ENCODE measurements around the gene EXOSC1. TPM values are rescaled to one million over a fixed set of nuclear protein-coding genes. Genes with fewer than 3 reads are reported as not detected.

EXOSC1 gene
- total and polyA plus RNA-seq, 4 donors, result 11.2 to 25.9 (median 14.5) TPM

DNA sequence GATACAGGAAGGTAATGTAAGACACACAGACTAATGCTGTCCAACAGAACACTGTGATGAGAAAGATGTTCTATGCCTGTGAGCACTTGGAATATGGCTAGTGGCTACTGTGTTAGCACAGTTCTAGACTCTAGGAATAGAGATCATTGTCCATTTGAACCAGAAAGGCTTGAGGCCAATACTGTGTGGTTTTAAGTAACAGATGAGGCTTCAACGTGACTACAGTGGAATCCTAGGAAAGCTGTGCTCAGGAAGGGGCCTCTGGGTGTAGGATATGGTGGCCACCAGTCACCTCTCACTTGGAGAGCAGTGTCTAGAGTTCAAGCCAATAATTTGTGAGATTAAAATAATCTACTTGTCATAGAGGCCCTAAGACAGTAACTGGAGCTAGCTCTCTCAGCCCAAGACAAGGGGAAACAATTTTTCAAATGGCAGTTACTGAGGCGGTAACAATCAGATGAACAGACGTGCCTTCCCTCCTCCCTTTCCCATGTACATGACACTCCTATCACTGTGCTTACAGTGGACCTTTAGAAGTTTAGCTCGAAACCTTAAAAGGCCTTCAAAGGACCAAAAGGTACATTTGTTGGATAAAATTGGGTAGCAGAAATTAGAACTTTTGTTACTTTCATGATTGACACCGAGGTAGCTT is 10.4 kb upstream of the EXOSC1 start:
- no peak overlapping the region for H3K27ac ChIP-seq (ENCODE audit: low read depth in 1 of 2, low read length in 2 of 2)
- TF ChIP-seq, protein P1, sequence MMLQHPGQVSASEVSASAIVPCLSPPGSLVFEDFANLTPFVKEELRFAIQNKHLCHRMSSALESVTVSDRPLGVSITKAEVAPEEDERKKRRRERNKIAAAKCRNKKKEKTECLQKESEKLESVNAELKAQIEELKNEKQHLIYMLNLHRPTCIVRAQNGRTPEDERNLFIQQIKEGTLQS (IDR thresholded peaks at IDR 0.05), result no peak
- no peak for TF ChIP-seq TAF1 (conservative IDR thresholded peaks at IDR 0.05)
- TF ChIP-seq RXRA (IDR thresholded peaks at IDR 0.05), result no peak
- TF ChIP-seq FOXA2 (IDR thresholded peaks at IDR 0.05), result no peak
- TF ChIP-seq CTCF (IDR thresholded peaks at IDR 0.05; ENCODE audit: low read depth, low read length, missing input control), result no peak
- TF ChIP-seq RAD21 (IDR thresholded peaks at IDR 0.05), result no peak
- no peak for TF ChIP-seq EGR1 (IDR thresholded peaks at IDR 0.05; ENCODE audit: low read depth in 2 of 2)
- no peak for TF ChIP-seq FOXA1 (IDR thresholded peaks at IDR 0.05)
- TF ChIP-seq YY1 (IDR thresholded peaks at IDR 0.05), result no peak
- H3K4me3 ChIP-seq (ENCODE audit: low read depth in 1 of 3, low read length in 3 of 3), result no peak overlapping the region

DNA sequence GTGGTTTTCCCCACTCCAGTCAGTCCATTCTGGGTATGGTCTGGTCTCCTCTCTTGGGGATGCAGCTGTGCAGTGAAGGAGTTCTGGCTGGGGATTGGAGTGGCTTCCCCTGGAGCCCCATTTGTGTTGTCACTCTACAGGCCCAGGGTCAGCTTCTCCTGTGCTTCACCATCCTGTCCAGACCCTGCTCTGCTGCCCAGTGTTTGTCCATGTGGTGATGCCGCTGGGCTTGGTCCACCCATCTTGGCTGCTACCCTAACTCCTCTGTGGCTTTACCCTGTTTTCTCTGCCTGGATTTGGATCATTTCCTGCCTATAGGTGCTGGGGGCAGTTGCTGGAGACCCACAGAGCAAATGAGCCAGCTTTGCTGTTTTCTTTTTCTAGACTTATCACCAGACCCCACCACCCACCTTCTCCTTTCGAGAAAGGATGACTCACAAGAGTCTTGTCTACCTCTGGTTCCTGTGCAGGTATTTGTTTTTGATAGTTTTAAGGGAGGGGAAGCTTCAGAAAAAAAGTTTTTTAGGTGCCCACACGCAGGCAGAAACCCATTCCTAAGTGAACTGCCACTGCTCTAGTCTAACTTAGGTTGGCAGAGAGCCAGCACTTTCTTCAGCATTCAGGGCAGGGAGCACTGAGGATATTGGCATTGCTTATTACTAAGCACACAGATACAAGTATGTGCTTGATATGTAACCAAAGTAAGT is 8.7 kb upstream of the EXOSC1 start:
- no peak overlapping the region for H3K9ac ChIP-seq (ENCODE audit: low read depth in 1 of 2, low read length in 2 of 2)
- H3K27ac ChIP-seq (ENCODE audit: low read depth in 1 of 2, low read length in 2 of 2), result no peak overlapping the region
- H3K4me1 ChIP-seq (ENCODE audit: control insufficient read depth in 4 of 4, insufficient read depth in 4 of 4, low read length in 3 of 4), result peaks cover 0 to 6% (median 4%) of the 10 kb centered on the region in 4 donors
- TF ChIP-seq CTCF (IDR thresholded peaks at IDR 0.05; ENCODE audit: low read depth, low read length, missing input control), result no peak
- no peak for TF ChIP-seq RXRA (IDR thresholded peaks at IDR 0.05)
- TF ChIP-seq SP1 (IDR thresholded peaks at IDR 0.05), result no peak
- TF ChIP-seq HNF4A (conservative IDR thresholded peaks at IDR 0.05), result peak in 1 of 2 donors; percentile 23
- no peak for TF ChIP-seq HNF4G (IDR thresholded peaks at IDR 0.05)
- TF ChIP-seq FOXA1 (IDR thresholded peaks at IDR 0.05), result no peak
- TF ChIP-seq RAD21 (IDR thresholded peaks at IDR 0.05), result peak in 1 of 2 donors; percentile 5
- no peak for TF ChIP-seq NR2F2 (IDR thresholded peaks at IDR 0.05)
- TF ChIP-seq EGR1 (IDR thresholded peaks at IDR 0.05; ENCODE audit: low read depth in 2 of 2), result no peak
- TF ChIP-seq, protein P1 (IDR thresholded peaks at IDR 0.05), result no peak
- TF ChIP-seq, protein P2, sequence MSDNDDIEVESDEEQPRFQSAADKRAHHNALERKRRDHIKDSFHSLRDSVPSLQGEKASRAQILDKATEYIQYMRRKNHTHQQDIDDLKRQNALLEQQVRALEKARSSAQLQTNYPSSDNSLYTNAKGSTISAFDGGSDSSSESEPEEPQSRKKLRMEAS (IDR thresholded peaks at IDR 0.05), result no peak
- TF ChIP-seq JUND (IDR thresholded peaks at IDR 0.05), result no peak
- H3K36me3 ChIP-seq (ENCODE audit: control insufficient read depth in 4 of 4, insufficient read depth in 3 of 4, low read depth in 1 of 4, low read length in 3 of 4), result peaks cover 4 to 53% (median 35%) of the 10 kb centered on the region in 4 donors
- WGBS, result 69% methylated on average over 3 of the region's 3 CpGs
- no peak overlapping the region for H3K4me3 ChIP-seq (ENCODE audit: low read depth in 1 of 3, low read length in 3 of 3)
- DNase-seq (ENCODE audit: low spot score), result no peak
- no peaks in the 10 kb centered on the region for H3K27me3 ChIP-seq (ENCODE audit: control insufficient read depth in 4 of 4, insufficient read depth in 4 of 4, low read length in 3 of 4)
- no peaks in the 10 kb centered on the region for H3K9me3 ChIP-seq (ENCODE audit: control insufficient read depth in 4 of 4, low read length in 3 of 4)

More for the DNA sequence above, 10.4 kb upstream of the EXOSC1 start:
- 82% methylated on average over 5 of the region's 5 CpGs for WGBS
- DNase-seq (ENCODE audit: low spot score), result no peak
- no peaks in the 10 kb centered on the region for H3K9me3 ChIP-seq (ENCODE audit: control insufficient read depth in 4 of 4, low read length in 3 of 4)
- H3K4me1 ChIP-seq (ENCODE audit: control insufficient read depth in 4 of 4, insufficient read depth in 4 of 4, low read length in 3 of 4), result peaks cover 0 to 6% (median 4%) of the 10 kb centered on the region in 4 donors
- H3K9ac ChIP-seq (ENCODE audit: low read depth in 1 of 2, low read length in 2 of 2), result no peak overlapping the region
- H3K36me3 ChIP-seq (ENCODE audit: control insufficient read depth in 4 of 4, insufficient read depth in 3 of 4, low read depth in 1 of 4, low read length in 3 of 4), result peaks cover 8 to 68% (median 52%) of the 10 kb centered on the region in 4 donors
- H3K27me3 ChIP-seq (ENCODE audit: control insufficient read depth in 4 of 4, insufficient read depth in 4 of 4, low read length in 3 of 4), result no peaks in the 10 kb centered on the region

Data from liver (tissue), 9 donors.